GM19193 (cell line): Measurements from ENCODE around the gene KLF7.

Source experiments
- POLR2A ChIP-seq: IDR thresholded peaks from 4 replicates; pipeline ENCODE4 v1.6.1; 2011; ENCODE audit not compliant: insufficient read depth, insufficient read length; ENCODE audit errors: extremely low read depth

Gene KLF7

GRCh38 chr2:207085110-207085509, 80.6 kb downstream of the KLF7 start:
- no peak for TF ChIP-seq POLR2A

GRCh38 chr2:207083361-207084110, 82.2 kb downstream of the KLF7 start:
- no peak for TF ChIP-seq POLR2A

- no peak for TF ChIP-seq POLR2A
Observed at GRCh38 chr2:207082619-207083018, 83.1 kb downstream of the KLF7 start.

GRCh38 chr2:207078186-207078798, 87.5 kb downstream of the KLF7 start:
- no peak for TF ChIP-seq POLR2A

- no peak for TF ChIP-seq POLR2A
Observed at GRCh38 chr2:207077266-207077665, 88.5 kb downstream of the KLF7 start.

GRCh38 chr2:207075456-207075855, 90.3 kb downstream of the KLF7 start:
- no peak for TF ChIP-seq POLR2A

GRCh38 chr2:207073801-207074678, 91.7 kb downstream of the KLF7 start:
- no peak for TF ChIP-seq POLR2A

GRCh38 chr2:207073412-207073800, 92.3 kb downstream of the KLF7 start:
- no peak for TF ChIP-seq POLR2A

GRCh38 chr2:207072571-207072970, 93.2 kb downstream of the KLF7 start:
- no peak for TF ChIP-seq POLR2A

GRCh38 chr2:207071820-207072219, 93.9 kb downstream of the KLF7 start:
- no peak for TF ChIP-seq POLR2A

- no peak for TF ChIP-seq POLR2A
Observed at GRCh38 chr2:207067473-207067872, 98.3 kb downstream of the KLF7 start.

GRCh38 chr2:207066791-207067460, 98.8 kb downstream of the KLF7 start:
- TF ChIP-seq POLR2A = no peak

- no peak for TF ChIP-seq POLR2A
Observed at GRCh38 chr2:207066166-207066565, 99.6 kb downstream of the KLF7 start.

GRCh38 chr2:207064128-207064690, 101.5 kb downstream of the KLF7 start:
- no peak for TF ChIP-seq POLR2A

- TF ChIP-seq POLR2A = no peak
Observed at GRCh38 chr2:207061181-207061580, 104.6 kb downstream of the KLF7 start.

- TF ChIP-seq POLR2A = no peak
Observed at GRCh38 chr2:207055257-207055656, 110.5 kb downstream of the KLF7 start.

GRCh38 chr2:207054521-207054920, 111.2 kb downstream of the KLF7 start:
- TF ChIP-seq POLR2A = no peak
